ENCODE measurements around the gene ZMYND8. TPM values are rescaled to one million over a fixed set of nuclear protein-coding genes. Genes with fewer than 3 reads are reported as not detected.
"Not testable (repeated sequence)": the region's sequence is repeated elsewhere in the genome, so short reads cannot be mapped to it uniquely, and the experiment has no call there.

ZMYND8 gene
- total RNA-seq, 1 donor from 2014 or later = 31.9 TPM

DNA sequence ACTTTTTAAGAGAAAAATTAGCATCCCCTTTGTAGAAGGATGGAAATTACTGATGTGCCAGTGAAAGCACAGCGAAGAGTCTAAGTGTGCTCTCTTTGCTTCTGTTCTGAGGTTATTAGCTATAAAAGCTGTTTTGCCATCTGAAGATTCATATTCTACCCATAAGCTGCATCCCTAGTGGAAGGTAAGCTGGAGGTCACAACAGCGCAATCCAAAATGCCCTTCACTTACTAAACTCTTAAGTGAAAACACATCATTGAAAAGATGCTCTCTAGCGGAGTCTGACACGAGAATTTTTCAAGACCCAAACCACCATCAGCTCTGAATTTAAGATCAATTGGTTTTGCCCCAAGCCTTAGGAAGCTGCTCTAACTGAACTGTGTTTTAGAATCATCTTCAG lies 113.5 kb downstream of the ZMYND8 start:
- H3K4me1 Mint-ChIP-seq (ENCODE audit: low read depth) = peaks cover 18% of the 10 kb centered on the region
- no peak overlapping the region for H3K4me3 Mint-ChIP-seq (ENCODE audit: unreplicated experiment)
- H3K36me3 Mint-ChIP-seq (ENCODE audit: low read depth) = peaks cover 28% of the 10 kb centered on the region
- H3K27ac Mint-ChIP-seq (ENCODE audit: unreplicated experiment) = no peak overlapping the region
- H3K27me3 Mint-ChIP-seq (ENCODE audit: low read depth) = no peaks in the 10 kb centered on the region
- TF ChIP-seq, protein P1, sequence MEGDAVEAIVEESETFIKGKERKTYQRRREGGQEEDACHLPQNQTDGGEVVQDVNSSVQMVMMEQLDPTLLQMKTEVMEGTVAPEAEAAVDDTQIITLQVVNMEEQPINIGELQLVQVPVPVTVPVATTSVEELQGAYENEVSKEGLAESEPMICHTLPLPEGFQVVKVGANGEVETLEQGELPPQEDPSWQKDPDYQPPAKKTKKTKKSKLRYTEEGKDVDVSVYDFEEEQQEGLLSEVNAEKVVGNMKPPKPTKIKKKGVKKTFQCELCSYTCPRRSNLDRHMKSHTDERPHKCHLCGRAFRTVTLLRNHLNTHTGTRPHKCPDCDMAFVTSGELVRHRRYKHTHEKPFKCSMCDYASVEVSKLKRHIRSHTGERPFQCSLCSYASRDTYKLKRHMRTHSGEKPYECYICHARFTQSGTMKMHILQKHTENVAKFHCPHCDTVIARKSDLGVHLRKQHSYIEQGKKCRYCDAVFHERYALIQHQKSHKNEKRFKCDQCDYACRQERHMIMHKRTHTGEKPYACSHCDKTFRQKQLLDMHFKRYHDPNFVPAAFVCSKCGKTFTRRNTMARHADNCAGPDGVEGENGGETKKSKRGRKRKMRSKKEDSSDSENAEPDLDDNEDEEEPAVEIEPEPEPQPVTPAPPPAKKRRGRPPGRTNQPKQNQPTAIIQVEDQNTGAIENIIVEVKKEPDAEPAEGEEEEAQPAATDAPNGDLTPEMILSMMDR (IDR thresholded peaks at IDR 0.05) = no peak
- no peak for DNase-seq (ENCODE audit: low spot score)
- no peaks in the 10 kb centered on the region for H3K9me3 Mint-ChIP-seq (ENCODE audit: low read depth)

DNA sequence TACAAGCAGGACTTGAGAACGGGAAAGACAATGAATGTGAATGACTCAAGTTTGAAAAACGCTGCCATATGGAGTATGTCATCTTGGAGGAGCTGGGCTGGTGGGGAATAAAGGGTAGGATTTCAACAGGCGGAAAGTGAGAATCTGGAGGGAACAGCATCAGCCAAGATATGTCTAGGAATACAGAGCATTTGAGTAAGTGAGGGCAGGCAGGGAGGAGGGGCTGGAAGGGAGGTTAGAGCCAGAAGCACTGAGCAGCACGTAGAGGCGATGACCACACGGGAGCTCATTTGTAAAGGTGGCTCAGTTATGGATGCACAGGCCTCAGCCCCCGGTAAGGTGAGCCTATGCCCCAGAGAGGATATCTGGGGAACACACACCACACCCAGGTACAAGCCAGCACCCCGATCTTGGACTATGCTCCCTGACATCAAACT lies 115.1 kb downstream of the ZMYND8 start:
- H3K27ac Mint-ChIP-seq (ENCODE audit: unreplicated experiment) = peak overlapping the region; percentile 67
- H3K36me3 Mint-ChIP-seq (ENCODE audit: low read depth) = peaks cover 24% of the 10 kb centered on the region
- H3K9me3 Mint-ChIP-seq (ENCODE audit: low read depth) = no peaks in the 10 kb centered on the region
- H3K4me1 Mint-ChIP-seq (ENCODE audit: low read depth) = peaks cover 18% of the 10 kb centered on the region
- no peak for DNase-seq (ENCODE audit: low spot score)
- no peak overlapping the region for H3K4me3 Mint-ChIP-seq (ENCODE audit: unreplicated experiment)
- TF ChIP-seq, protein P1 (IDR thresholded peaks at IDR 0.05) = no peak
- H3K27me3 Mint-ChIP-seq (ENCODE audit: low read depth) = no peaks in the 10 kb centered on the region

DNA sequence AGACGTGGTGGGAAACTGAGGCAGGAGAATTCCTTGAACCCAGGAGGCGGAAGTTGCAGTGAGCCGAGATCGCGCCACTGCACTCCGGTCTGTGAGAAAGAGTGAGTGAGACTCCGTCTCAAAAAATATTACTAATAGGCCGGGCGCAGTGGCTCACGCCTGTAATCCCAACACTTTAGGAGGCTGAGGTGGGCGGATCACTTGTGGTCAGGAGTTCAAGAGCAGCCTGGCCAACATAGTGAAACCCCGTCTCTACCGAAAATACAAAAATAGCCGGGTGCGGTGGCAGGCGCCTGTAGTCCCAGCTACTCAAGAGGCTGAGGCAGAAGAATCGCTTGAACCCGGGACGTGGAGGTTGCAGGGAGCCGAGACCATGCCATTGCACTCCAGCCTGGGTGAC lies 116.4 kb downstream of the ZMYND8 start:
- H3K4me3 Mint-ChIP-seq (ENCODE audit: unreplicated experiment); H3K27me3 Mint-ChIP-seq (ENCODE audit: low read depth); H3K9me3 Mint-ChIP-seq (ENCODE audit: low read depth); H3K27ac Mint-ChIP-seq (ENCODE audit: unreplicated experiment); DNase-seq (ENCODE audit: low spot score): not testable (repeated sequence)
- Mint-ChIP-seq H3K4me1 (ENCODE audit: low read depth) (peaks cover 18% of the 10 kb centered on the region), H3K36me3 (ENCODE audit: low read depth) (peaks cover 20% of the 10 kb centered on the region)

DNA sequence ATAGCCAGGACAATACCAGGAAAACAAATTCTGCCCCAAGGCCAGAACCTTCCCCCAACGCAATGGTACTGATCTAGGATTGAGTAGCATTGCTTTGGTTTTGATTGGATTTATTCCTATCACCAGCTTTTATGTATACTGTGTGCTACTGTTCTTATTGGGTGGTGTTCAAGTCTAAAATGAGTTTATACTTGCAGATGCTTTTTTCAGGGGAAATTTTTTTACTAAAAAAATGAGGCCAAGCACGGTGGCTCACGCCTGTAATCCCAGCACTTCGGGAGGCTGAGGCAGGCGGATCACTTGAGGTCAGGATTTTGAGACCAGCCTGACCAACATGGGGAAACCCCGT lies 116.8 kb downstream of the ZMYND8 start:
- no peaks in the 10 kb centered on the region for H3K9me3 Mint-ChIP-seq (ENCODE audit: low read depth)
- peaks cover 18% of the 10 kb centered on the region for H3K4me1 Mint-ChIP-seq (ENCODE audit: low read depth)
- TF ChIP-seq, protein P1 (IDR thresholded peaks at IDR 0.05) = no peak
- no peak overlapping the region for H3K4me3 Mint-ChIP-seq (ENCODE audit: unreplicated experiment)
- H3K27ac Mint-ChIP-seq (ENCODE audit: unreplicated experiment) = no peak overlapping the region
- H3K36me3 Mint-ChIP-seq (ENCODE audit: low read depth) = peaks cover 20% of the 10 kb centered on the region
- no peaks in the 10 kb centered on the region for H3K27me3 Mint-ChIP-seq (ENCODE audit: low read depth)
- no peak for DNase-seq (ENCODE audit: low spot score)

DNA sequence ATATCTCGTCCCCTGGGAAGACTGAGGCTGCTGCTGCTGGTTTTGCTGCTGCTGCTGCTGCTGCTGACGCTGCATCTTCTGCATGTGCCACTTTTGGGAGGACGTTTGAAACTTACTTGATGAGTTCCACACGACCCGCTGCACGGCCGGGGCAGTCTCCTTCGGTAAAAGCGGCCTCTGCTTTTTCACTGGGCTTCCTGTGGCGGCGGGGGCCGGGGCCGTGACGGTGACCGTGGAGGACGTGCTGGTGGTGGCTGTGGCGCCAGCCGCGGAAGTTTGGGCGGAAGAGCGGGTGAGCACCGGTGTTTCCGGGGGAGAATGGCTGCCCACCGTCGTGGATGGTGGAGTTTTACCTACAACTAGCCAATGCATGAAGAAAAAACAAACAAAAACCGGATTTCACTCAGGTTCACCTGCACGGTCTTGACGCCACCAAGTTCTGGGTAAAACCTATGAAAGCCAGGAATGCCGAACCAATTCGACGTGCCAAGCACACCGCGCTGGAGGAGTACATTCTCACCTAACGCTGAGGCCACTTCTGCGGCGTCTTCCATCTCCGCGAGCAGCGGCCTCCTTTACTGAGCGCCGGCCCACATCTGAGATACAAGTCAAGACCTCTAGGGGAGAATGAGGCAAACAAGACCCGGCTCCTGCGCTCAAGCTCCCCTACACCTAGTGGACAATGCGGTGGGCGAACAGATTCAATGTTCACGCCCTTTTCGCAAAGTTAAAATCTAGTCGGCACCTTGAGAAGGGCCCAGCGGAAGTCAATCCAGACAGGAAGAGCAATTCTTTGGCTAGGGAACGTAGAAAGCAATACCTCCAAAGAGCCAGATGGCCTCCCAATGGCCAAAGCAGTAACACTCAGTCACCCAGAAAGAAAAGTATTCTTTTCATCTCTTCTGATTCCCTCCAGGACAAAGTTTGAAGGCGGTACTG lies 117.5 kb downstream of the ZMYND8 start:
- peaks cover 18% of the 10 kb centered on the region for H3K4me1 Mint-ChIP-seq (ENCODE audit: low read depth)
- no peak overlapping the region for H3K4me3 Mint-ChIP-seq (ENCODE audit: unreplicated experiment)
- no peaks in the 10 kb centered on the region for H3K9me3 Mint-ChIP-seq (ENCODE audit: low read depth)
- DNase-seq (ENCODE audit: low spot score) = no peak
- peaks cover 22% of the 10 kb centered on the region for H3K36me3 Mint-ChIP-seq (ENCODE audit: low read depth)
- no peak overlapping the region for H3K27ac Mint-ChIP-seq (ENCODE audit: unreplicated experiment)
- H3K27me3 Mint-ChIP-seq (ENCODE audit: low read depth) = no peaks in the 10 kb centered on the region
- TF ChIP-seq, protein P1 (IDR thresholded peaks at IDR 0.05) = no peak

DNA sequence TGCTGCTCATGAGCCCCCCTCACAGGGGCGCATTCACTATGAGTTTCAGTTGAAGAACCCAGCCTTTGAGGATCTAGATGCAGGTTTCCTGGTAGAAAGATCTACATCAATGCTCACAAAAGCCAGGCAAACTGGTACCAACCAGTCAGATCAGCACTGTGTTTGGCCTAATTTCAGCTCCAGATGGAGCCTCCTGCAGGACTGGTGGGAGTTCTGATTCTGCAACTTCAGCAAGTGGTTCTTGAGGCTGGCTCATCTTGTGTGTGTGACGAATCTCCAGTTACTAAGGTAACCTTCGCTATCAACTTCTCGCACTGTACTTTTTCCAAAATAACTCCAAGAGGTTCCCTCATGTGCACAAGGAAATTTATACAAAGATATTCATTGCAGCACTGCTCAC lies 118.8 kb downstream of the ZMYND8 start:
- no peaks in the 10 kb centered on the region for H3K27me3 Mint-ChIP-seq (ENCODE audit: low read depth)

More for the DNA sequence above, 118.8 kb downstream of the ZMYND8 start:
- TF ChIP-seq, protein P1 (IDR thresholded peaks at IDR 0.05) = no peak
- Mint-ChIP-seq H3K36me3 (ENCODE audit: low read depth) (peaks cover 18% of the 10 kb centered on the region), H3K4me3 (ENCODE audit: unreplicated experiment) (no peak overlapping the region), H3K9me3 (ENCODE audit: low read depth) (no peaks in the 10 kb centered on the region), H3K27ac (ENCODE audit: unreplicated experiment) (no peak overlapping the region), H3K4me1 (ENCODE audit: low read depth) (peaks cover 17% of the 10 kb centered on the region)
- DNase-seq (ENCODE audit: low spot score) = no peak
